EH (cell line): ENCODE measurements around the gene RNF186.
"Not testable (repeated sequence)": the region's sequence is repeated elsewhere in the genome, so short reads cannot be mapped to it uniquely, and the experiment has no call there.

Experiments
- DNase-seq: peaks from one replicate; pipeline ENCODE4 v3.0.0-alpha.2; 2015; ENCODE audit warnings: low read depth

RNF186 gene

DNA sequence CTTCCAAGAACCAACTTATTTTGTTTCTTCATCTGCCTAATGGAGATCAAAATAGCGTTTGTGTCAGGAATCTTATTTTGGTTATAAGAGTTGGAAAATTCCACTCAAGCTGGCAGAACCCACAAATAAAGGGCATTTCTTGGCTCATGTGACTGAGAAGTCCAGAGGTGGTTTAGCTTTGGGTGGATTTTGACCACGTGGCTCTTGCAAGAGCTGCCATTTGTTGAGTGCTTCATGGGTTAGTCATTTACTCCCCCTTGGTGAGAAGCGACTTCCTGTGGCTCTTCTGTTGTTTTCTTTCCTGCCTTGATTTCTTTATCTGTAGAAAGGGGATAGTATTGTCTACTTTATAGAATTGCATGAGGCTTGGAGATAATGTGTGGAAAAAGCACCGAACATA, 9.5 kb upstream of the RNF186 start:
- DNase-seq: no peak

- DNase-seq: no peak
These were observed 9.0 kb upstream of the RNF186 start for GRCh38 chr1:19824036-19824435.

GRCh38 chr1:19819701-19820100, 4.6 kb upstream of the RNF186 start:
- DNase-seq: no peak

- no peak for DNase-seq
These were observed 3.2 kb upstream of the RNF186 start for GRCh38 chr1:19818324-19818723.

DNA sequence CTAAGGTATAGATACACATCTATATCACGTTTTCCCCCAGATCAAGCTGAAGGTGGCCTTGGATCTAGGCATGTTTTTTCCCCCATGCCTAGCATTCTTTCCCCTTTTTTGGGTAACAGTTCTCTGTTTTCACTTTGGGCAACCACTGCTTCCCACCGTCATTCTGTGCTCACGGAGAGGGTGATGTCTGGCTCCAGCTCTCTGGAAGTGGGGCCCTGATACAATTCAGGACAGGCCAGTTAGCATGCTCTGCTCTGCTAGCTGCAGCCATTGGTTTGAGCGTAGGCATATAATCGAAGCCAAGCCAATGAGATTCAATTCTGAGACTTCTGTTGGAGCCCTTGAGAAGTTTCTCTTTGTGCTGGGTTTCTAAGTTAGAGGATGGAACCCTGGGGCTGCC, 2.1 kb upstream of the RNF186 start:
- DNase-seq: no peak

- DNase-seq: not testable (repeated sequence)
These were observed 1.6 kb upstream of the RNF186 start for GRCh38 chr1:19816737-19817086.

- DNase-seq: no peak
These were observed 986 bp upstream of the RNF186 start for GRCh38 chr1:19815801-19816736.

DNA sequence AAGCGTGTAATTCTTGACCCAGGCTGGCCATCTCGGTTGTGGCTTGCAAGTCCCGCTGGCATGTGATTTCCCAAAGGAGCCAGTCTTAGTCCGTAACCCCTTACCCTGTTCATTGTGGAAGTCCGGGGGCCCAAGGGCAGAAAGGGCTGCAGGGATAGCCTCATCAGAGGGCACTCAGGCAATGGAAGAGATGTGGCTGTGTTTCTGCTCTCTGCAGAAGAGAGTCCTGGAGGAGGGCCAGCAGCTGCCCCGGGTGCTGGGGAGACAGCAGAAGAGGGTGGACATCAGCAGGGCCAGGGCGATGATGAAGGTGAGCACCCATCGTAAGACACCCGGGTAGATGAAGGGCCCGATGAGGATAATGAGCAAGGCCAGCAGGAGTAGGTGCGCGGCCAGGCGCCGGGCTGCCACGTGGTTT, 830 bp downstream of the RNF186 start:
- DNase-seq: no peak

DNA sequence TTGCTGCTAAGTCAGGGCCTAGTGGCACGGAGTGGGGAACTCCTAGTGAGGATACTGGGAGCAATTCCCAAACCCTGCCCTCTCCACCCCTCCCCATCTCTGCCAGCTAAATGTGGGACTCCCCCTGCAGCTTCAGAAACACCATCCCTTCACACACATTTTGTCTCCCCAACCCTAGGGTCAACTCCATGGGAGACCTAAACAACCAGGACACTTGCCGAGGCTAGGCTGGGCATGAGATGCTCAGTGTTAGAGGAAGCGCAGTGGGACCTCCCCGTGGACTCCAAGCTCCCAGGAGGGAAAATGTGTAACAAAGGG, 1.5 kb downstream of the RNF186 start:
- DNase-seq: no peak

DNA sequence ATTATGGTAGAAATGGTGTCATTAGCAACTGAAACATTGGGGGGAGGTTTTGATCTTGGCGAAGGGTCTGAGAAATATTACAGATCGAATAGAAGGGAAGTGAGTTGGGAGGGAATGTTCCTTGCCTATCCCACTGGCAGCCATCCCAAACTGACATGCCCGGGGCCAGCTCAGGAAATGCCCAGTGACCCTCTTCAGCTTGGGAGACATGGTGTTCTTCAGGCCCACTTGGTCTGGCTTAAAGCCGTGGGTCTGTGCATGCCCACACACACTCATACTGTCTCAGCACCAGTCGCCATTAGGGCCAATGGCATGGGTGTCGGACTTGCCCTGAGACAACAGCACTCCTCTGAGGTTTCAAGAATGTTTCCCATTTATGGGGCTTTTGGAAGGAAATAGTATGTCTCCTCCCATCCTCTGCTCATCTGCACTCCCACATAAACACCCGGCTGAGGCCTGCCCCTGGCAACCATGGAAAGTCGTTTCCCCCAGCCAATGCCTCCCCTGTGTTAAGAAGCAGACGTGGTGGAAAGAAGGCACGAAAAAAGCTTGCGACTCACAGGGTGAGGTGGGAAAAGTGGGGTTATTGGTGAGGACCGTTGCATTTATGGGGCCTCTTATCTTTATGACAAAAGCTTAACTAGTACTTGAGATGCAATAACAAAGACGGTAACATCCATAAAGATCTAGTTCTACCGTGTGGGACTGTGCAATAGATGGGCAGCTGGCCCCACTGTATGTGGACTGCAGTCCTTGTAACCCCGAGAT, 2.0 kb downstream of the RNF186 start:
- DNase-seq: no peak

DNA sequence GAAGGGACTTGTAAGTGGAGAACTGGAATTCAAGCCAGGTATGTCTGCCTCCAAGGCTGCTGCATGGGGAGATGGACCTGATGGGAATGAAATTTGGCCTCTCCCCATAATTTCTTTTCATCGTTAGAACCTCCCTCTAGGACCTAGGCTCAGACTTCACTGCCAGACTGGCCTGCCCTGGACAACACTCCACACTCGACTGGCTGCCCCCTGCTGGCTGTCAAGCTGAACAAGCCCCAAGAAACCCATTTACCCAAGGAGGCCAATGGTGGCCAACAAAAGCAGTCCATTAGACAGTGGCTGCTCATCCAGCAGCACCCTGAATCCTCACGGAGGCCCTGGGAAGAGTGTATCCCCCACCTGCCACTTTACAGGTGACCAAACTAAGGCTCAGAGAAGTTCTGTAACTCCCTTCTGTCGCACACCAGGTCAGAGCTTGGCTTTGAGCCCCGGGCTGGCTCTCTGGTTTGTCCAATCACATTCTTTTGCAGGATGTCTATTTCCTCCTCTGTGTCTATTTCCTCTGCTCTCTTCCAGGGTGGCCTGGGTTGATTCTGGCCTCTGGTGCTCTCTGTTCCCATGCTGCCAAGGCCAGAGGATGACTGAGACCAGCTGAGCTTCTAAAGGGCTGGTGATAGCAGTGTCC, 3.8 kb downstream of the RNF186 start:
- peak; percentile 67 for DNase-seq

GRCh38 chr1:19809044-19809750, 5.9 kb downstream of the RNF186 start:
- DNase-seq: no peak

- DNase-seq: no peak
These were observed 6.7 kb downstream of the RNF186 start for GRCh38 chr1:19808351-19808750.

DNA sequence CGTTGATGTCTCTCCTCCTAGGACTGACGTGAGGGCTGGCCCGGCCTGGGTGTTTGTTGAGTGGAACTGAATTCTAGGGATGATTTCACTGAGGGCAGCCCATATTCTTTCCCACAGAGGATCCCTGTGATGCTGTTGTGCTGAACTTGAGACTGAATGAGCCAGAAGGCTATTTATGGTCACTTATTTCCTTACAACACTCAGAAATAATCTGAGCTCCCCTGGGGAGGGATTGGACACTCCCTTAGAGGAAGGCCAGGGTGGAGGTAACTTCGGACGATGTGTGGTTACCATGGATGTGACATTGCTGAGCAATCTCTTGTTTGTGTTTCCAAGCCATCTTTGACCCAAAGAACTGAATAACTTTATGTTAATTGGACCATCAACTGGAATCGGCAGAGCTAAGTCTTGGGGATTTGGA, 10.2 kb downstream of the RNF186 start:
- no peak for DNase-seq

- no peak for DNase-seq
These were observed 12.8 kb downstream of the RNF186 start for GRCh38 chr1:19802269-19802668.

GRCh38 chr1:19800076-19800804, 14.8 kb downstream of the RNF186 start:
- DNase-seq: peak; percentile 88

- peak; percentile 63 for DNase-seq
These were observed 15.6 kb downstream of the RNF186 start, which contains the start of gene TMCO4 for GRCh38 chr1:19799230-19800075. TSS of gene TMCO4 (minus strand) at chr1:19799916. CDS start at chr1:19780758, 19,158 bp downstream.

- DNase-seq: no peak
These were observed 16.4 kb downstream of the RNF186 start for GRCh38 chr1:19798486-19799229.

- no peak for DNase-seq
These were observed 17.3 kb downstream of the RNF186 start for GRCh38 chr1:19797827-19798226.

GRCh38 chr1:19794583-19794982, 20.5 kb downstream of the RNF186 start:
- DNase-seq: no peak
